Fibroblast of skin of abdomen (primary cell): ENCODE measurements around the gene DNAL4.

ENCODE experiments used
- DNase-seq: peaks from one replicate; pipeline ENCODE4 v3.0.0-alpha.2; 2013

DNAL4 gene

GRCh38 chr22:38784035-38784434, 9.9 kb downstream of the DNAL4 start:
- no peak for DNase-seq

GRCh38 chr22:38783095-38783615, 10.8 kb downstream of the DNAL4 start:
- peak; percentile 12 for DNase-seq

GRCh38 chr22:38782402-38783094, 11.4 kb downstream of the DNAL4 start:
- DNase-seq: peak; percentile 63

- DNase-seq: no peak
Measured at GRCh38 chr22:38781033-38781432, 12.9 kb downstream of the DNAL4 start.

GRCh38 chr22:38777087-38777671, 16.8 kb downstream of the DNAL4 start:
- DNase-seq: no peak

GRCh38 chr22:38776086-38776485, 17.9 kb downstream of the DNAL4 start:
- DNase-seq: no peak

- no peak for DNase-seq
Measured at GRCh38 chr22:38775656-38776055, 18.3 kb downstream of the DNAL4 start.

- DNase-seq: no peak
Measured at GRCh38 chr22:38774496-38775166, 19.3 kb downstream of the DNAL4 start.

- DNase-seq: no peak
Measured at GRCh38 chr22:38773363-38773946, 20.5 kb downstream of the DNAL4 start.

GRCh38 chr22:38772623-38772873, 21.4 kb downstream of the DNAL4 start:
- DNase-seq: no peak

GRCh38 chr22:38770257-38770949, 23.5 kb downstream of the DNAL4 start:
- DNase-seq: no peak

GRCh38 chr22:38768036-38768435, 25.9 kb downstream of the DNAL4 start:
- DNase-seq: no peak

- no peak for DNase-seq
Measured at GRCh38 chr22:38767313-38767712, 26.6 kb downstream of the DNAL4 start.

GRCh38 chr22:38766076-38766777, 27.7 kb downstream of the DNAL4 start:
- peak; percentile 46 for DNase-seq

- DNase-seq: no peak
Measured at GRCh38 chr22:38762551-38762983, 31.4 kb downstream of the DNAL4 start.

GRCh38 chr22:38761202-38762162, 32.5 kb downstream of the DNAL4 start:
- no peak for DNase-seq

- DNase-seq: peak; percentile 13
Measured at GRCh38 chr22:38760477-38761201, 33.3 kb downstream of the DNAL4 start.

- no peak for DNase-seq
Measured at GRCh38 chr22:38759005-38759404, 34.9 kb downstream of the DNAL4 start.

GRCh38 chr22:38758276-38758945, 35.5 kb downstream of the DNAL4 start:
- DNase-seq: no peak

GRCh38 chr22:38757464-38757757, 36.5 kb downstream of the DNAL4 start:
- DNase-seq: no peak
